ENCODE results near the gene NFE2L3.
"Not testable (repeated sequence)": the region's sequence is repeated elsewhere in the genome, so short reads cannot be mapped to it uniquely, and the experiment has no call there.

NFE2L3 gene

GRCh38 chr7:26147646-26148306 lies 4.2 kb upstream of the NFE2L3 start:
- not testable (repeated sequence) for DNase-seq

DNA sequence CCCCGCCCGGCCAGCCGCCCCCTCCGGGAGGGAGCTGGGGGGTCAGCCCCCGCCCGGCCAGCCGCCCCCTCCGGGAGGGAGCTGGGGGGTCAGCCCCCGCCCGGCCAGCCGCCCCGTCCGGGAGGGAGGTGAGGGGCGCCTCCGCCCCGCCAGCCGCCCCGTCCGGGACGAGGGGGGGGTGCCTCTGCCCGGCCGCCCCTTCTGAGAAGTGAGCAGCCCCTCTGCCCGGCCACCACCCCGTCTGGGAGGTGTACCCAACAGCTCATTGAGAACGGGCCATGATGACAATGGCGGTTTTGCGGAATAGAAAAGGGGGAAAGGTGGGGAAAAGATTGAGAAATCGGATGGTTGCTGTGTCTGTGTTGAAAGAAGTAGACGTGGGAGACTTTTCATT lies 3.7 kb upstream of the NFE2L3 start:
- not testable (repeated sequence) for DNase-seq

- DNase-seq = no peak
Measured at GRCh38 chr7:26149391-26149977, 2.5 kb upstream of the NFE2L3 start.

DNA sequence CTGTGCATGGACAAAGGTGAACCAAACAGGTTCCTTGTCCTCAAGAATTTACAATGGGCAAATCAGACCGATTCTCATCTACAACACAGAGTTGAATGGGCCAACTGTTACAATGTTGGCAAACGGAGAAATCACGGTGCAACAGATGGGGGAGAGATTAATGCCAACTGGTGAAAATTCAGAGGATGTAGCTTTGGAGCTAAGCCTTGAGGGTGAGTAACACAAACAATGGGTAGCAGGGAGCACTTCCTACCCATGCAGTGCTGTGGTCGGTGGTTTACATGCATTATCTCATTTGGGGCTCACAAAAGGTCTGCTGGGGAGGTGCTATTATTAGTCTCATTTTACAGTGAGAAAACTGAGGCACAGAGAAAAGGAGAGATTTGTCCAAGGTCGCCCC lies 902 bp upstream of the NFE2L3 start:
- peak; percentile 18 for DNase-seq

GRCh38 chr7:26151650-26151952 lies 397 bp upstream of the NFE2L3 start:
- DNase-seq = no peak

- DNase-seq = peak; percentile 51
Measured at GRCh38 chr7:26152782-26153240, 813 bp downstream of the NFE2L3 start.

- DNase-seq = peak; percentile 44
Measured at GRCh38 chr7:26153241-26153822, 1.3 kb downstream of the NFE2L3 start.

GRCh38 chr7:26153823-26154783 lies 2.1 kb downstream of the NFE2L3 start:
- DNase-seq = no peak

GRCh38 chr7:26155531-26156375 lies 3.8 kb downstream of the NFE2L3 start:
- no peak for DNase-seq

- DNase-seq = peak; percentile 11
Measured at GRCh38 chr7:26156451-26157420, 4.7 kb downstream of the NFE2L3 start.

GRCh38 chr7:26157520-26158105 lies 5.6 kb downstream of the NFE2L3 start:
- DNase-seq = peak; percentile 34

DNA sequence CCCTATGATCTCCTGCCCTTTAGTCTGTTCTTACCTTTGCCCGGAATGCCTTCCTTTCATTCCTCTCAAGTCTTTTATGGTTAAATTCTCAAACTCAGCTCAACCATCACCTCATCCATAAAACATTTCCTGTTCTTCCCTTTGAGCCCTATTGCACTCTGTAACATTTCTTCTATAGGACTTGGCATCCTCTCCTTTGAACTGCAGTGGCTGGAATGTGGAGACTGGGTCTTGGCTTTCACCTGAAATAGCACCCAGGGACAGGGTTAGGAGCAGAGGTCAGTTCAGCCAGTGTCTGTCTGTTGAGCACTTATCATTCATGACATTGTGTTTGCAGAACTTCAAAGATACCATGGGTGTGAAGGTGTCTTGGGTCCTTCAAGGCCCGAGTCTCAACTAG lies 7.2 kb downstream of the NFE2L3 start:
- DNase-seq = no peak

- no peak for DNase-seq
Measured at GRCh38 chr7:26160896-26161295, 8.9 kb downstream of the NFE2L3 start.

DNA sequence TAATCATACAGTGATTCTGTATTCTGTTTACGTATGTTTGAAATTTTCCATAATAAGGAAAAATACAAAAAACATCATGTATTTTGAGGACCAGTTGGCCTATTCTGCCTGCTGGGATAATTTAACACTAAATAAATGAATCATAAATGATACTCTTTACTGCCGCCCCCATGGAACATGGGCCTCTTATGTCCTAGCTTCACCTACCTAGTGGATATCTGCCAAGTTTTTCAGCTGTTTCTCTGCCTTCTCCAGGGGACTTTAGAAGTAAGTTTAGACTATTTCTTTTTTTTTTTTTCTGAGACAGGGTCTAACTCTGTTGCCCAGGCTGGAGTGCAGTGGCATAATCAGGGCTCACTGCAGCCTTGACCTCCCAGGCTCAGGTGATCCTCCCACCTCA lies 10.4 kb downstream of the NFE2L3 start:
- no peak for DNase-seq

- not testable (repeated sequence) for DNase-seq
Measured at GRCh38 chr7:26163804-26164203, 11.8 kb downstream of the NFE2L3 start.

DNA sequence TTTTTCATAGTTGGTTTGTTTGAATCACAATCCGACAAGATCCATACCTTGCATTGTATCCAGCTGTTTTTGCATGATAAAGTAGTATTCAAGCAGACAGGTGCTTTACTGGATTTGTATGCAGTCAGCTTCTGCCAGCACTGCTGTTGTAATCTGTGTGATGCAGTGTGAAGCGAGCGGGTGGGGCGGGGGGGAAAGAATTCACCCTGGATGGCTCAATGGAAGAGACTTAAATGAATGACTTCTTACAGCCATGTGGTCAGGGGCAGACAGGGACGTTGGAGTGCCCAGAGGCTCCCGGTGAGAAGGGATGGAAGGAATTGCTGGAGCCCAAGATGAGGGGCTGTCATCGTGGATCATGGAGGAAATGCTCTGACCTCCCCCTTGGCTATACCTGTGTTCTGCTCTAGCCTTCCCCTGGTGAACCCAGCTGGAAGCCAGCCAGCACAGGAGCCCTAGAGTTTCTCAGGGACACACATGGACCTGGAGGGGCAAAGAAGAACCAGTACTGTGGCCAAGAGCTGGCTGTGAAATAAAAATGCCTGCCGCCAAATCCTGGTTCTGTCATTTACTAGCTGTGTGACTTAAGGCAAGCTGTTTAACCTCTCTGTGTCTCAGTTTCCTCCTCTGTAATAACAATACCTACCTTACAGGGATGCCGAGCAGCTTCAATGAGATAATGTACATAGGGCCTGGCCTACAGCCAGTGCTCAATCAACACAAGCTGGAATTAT lies 14.1 kb downstream of the NFE2L3 start:
- DNase-seq = no peak

DNA sequence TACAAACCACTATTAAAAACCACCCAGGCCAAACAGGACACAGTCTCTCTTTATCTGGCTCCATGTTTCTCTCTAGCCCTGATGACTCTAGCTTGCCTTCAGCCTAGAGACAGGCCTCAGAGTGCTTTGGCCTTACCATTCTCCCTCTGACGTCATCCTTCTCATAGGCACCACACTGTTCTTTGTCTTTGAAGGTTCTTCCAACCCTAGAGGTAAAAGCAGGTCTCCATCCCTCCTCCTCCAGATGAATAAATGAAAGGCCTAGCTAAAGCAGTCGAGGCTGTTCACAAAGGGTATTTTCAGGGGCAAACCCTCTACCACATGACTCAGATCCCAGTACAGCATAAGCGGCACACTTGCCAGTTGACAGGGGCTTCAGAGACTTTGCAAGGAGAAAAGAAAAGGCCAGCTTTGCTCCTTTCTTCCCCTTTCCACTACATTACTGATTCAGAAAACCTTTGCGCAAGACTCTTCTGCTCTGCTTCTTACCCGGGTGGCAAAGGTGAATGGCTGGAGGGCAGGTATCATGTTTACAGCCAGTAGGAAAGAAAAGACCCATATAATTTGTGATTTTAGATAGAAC lies 14.8 kb downstream of the NFE2L3 start:
- no peak for DNase-seq

GRCh38 chr7:26167303-26167934 lies 15.4 kb downstream of the NFE2L3 start:
- no peak for DNase-seq

GRCh38 chr7:26168458-26169023 lies 16.5 kb downstream of the NFE2L3 start:
- no peak for DNase-seq

Measured in NCI-H69 (cell line).